H1 (cell line): ENCODE data around the gene SEMA3F. TPM values are rescaled to one million over a fixed set of nuclear protein-coding genes. Genes with fewer than 3 reads are reported as not detected.
A peak's percentile ranks its signal among the peaks of the same experiment; 100 is the strongest.

Source experiments
- CTCF ChIA-PET: fragments of 300-600 bp; sonication (Branson Sonifier 250); formaldehyde crosslinking; loops from one replicate; lab custom pipeline; 2021; ENCODE audit not compliant: partially characterized antibody; lab: Charles Lee
- POLR2A ChIA-PET: fragments of 300-600 bp; sonication (Branson Sonifier 250); formaldehyde crosslinking; loops from one replicate; lab custom pipeline; 2021; ENCODE audit warnings: inconsistent platforms; ENCODE audit not compliant: partially characterized antibody; lab: Charles Lee
- DNase-seq, 2 experiments: peaks; one replicate each; pipeline versions ENCODE4 v3.0.0 to v3.0.0-alpha.2; 2010 to 2022; ENCODE audit warnings: low spot score in 2 of 2, low read depth in 1 of 2, mixed read lengths in 1 of 2
- FAIRE-seq: peaks from 2 replicates; lab custom pipeline; 2011; peaks lifted over from hg19 to GRCh38; lab: Jason Lieb, UNC
- H2AFZ ChIP-seq: 2 replicates; pipeline ENCODE4 v1.8.1; 2012; ENCODE audit warnings: low read length, inconsistent platforms
- H2AK5ac ChIP-seq: 2 replicates; pipeline ENCODE4 v1.6.1; 2013; ENCODE audit warnings: low read depth, low read length
- H2BK120ac ChIP-seq: replicated peaks from 2 replicates; pipeline ENCODE3; 2013; ENCODE audit warnings: low read depth, low read length, inconsistent platforms
- H2BK12ac ChIP-seq: 2 replicates; pipeline ENCODE4 v1.6.1; 2013; ENCODE audit warnings: low read depth, low read length
- H2BK15ac ChIP-seq: 2 replicates; pipeline ENCODE4 v1.6.1; 2013; ENCODE audit warnings: low read length
- H2BK20ac ChIP-seq: 2 replicates; pipeline ENCODE4 v1.6.1; 2013; ENCODE audit warnings: low read length
- H2BK5ac ChIP-seq: 2 replicates; pipeline ENCODE4 v1.6.1; 2013; ENCODE audit warnings: low read depth, low read length
- H3K14ac ChIP-seq: 2 replicates; pipeline ENCODE4 v1.6.1; 2013; ENCODE audit warnings: inconsistent platforms; ENCODE audit not compliant: insufficient read length
- H3K18ac ChIP-seq: 2 replicates; pipeline ENCODE4 v1.6.1; 2013; ENCODE audit warnings: low read length; ENCODE audit errors: extremely low read depth
- H3K23ac ChIP-seq: 2 replicates; pipeline ENCODE4 v1.6.1; 2013; ENCODE audit warnings: inconsistent platforms; ENCODE audit not compliant: insufficient read length
- H3K23me2 ChIP-seq: 2 replicates; pipeline ENCODE4 v1.6.1; 2013; ENCODE audit warnings: low read depth, low read length
- H3K27ac ChIP-seq: 2 replicates; pipeline ENCODE4 v1.6.1; 2011; ENCODE audit warnings: low read depth, low read length, inconsistent platforms
- H3K27me3 ChIP-seq, 4 experiments: replicated peaks in 1 of 4; 1 replicate in 1 of 4; 2 replicates in 3 of 4; pipeline versions ENCODE4 v1.6.1 to v1.8.1; 2011 to 2013; ENCODE audit warnings: low read length in 3 of 4, mild to moderate bottlenecking in 3 of 4, inconsistent platforms in 2 of 4, mixed read lengths in 2 of 4, moderate library complexity in 1 of 4; ENCODE audit not compliant: control insufficient read depth in 3 of 4, insufficient read depth in 3 of 4; ENCODE audit errors: extremely low read depth in 1 of 4
- H3K36me3 ChIP-seq, 4 experiments: 2 replicates each; pipeline versions ENCODE4 v1.6.1 to v1.8.1; 2011 to 2013; ENCODE audit warnings: mild to moderate bottlenecking in 4 of 4, low read length in 3 of 4, moderate library complexity in 2 of 4, control low read depth in 1 of 4, inconsistent platforms in 1 of 4; ENCODE audit not compliant: insufficient read depth in 4 of 4, control insufficient read depth in 2 of 4
- H3K4ac ChIP-seq: replicated peaks from 2 replicates; pipeline ENCODE3; 2013; ENCODE audit warnings: low read length, low read depth, mixed read lengths, inconsistent platforms; ENCODE audit not compliant: insufficient read length
- H3K4me1 ChIP-seq, 4 experiments: replicated peaks in 1 of 4; 1 replicate in 1 of 4; 2 replicates in 3 of 4; pipeline versions ENCODE4 v1.6.1 to v1.8.1; 2011 to 2013; ENCODE audit warnings: low read length in 3 of 4, inconsistent platforms in 2 of 4, mixed read lengths in 1 of 4; ENCODE audit not compliant: insufficient read depth in 4 of 4, control insufficient read depth in 3 of 4
- H3K4me2 ChIP-seq, 2 experiments: 2 replicates each; pipeline versions ENCODE4 v1.6.1 to v1.8.1; 2011 to 2013; ENCODE audit warnings: low read depth in 2 of 2, low read length in 2 of 2, control low read depth in 1 of 2, inconsistent platforms in 1 of 2, mild to moderate bottlenecking in 1 of 2; ENCODE audit not compliant: insufficient read depth in 1 of 2
- H3K4me3 ChIP-seq, 4 experiments: fragments of 200-600, 300-600 bp in 1 of 4; sonication (generic), shearing (Covaris generic), sonication (Bioruptor Twin) in 1 of 4; 2 replicates each; pipeline versions ENCODE4 v1.5.1 to v1.8.1; 2011 to 2016; ENCODE audit warnings: low read length in 4 of 4, low read depth in 3 of 4, control low read depth in 2 of 4, inconsistent platforms in 2 of 4, mild to moderate bottlenecking in 2 of 4, mixed read lengths in 1 of 4, moderate library complexity in 1 of 4; ENCODE audit not compliant: insufficient read depth in 2 of 4; ENCODE audit errors: extremely low read depth in 1 of 4
- H3K56ac ChIP-seq: replicated peaks from 2 replicates; pipeline ENCODE3; 2013; ENCODE audit warnings: low read depth, mild to moderate bottlenecking, mixed read lengths, low read length, inconsistent platforms; ENCODE audit not compliant: insufficient read length
- H3K79me1 ChIP-seq: 2 replicates; pipeline ENCODE4 v1.6.1; 2013; ENCODE audit warnings: low read depth, low read length, control low read depth
- H3K79me2 ChIP-seq, 2 experiments: 2 replicates each; pipeline versions ENCODE4 v1.6.1 to v1.8.1; 2012 to 2013; ENCODE audit warnings: low read length in 2 of 2, mild to moderate bottlenecking in 2 of 2, inconsistent platforms in 1 of 2; ENCODE audit not compliant: insufficient read depth in 2 of 2, control insufficient read depth in 1 of 2
- H3K9ac ChIP-seq, 4 experiments: replicated peaks in 1 of 4; 1 replicate in 1 of 4; 2 replicates in 3 of 4; pipeline versions ENCODE4 v1.6.1 to v1.8.1; 2011 to 2013; ENCODE audit warnings: low read depth in 3 of 4, low read length in 3 of 4, control low read depth in 2 of 4, mild to moderate bottlenecking in 2 of 4, moderate library complexity in 2 of 4, inconsistent platforms in 1 of 4; ENCODE audit errors: extremely low read depth in 1 of 4
- H3K9me3 ChIP-seq, 2 experiments: 2 replicates each; pipeline versions ENCODE4 v1.6.1 to v1.8.1; 2012 to 2013; ENCODE audit warnings: mild to moderate bottlenecking in 2 of 2, moderate library complexity in 2 of 2, control low read depth in 1 of 2, inconsistent platforms in 1 of 2, low read depth in 1 of 2, low read length in 1 of 2, mixed read lengths in 1 of 2; ENCODE audit not compliant: insufficient read depth in 2 of 2
- H4K20me1 ChIP-seq, 2 experiments: replicated peaks in 1 of 2; 2 replicates each; pipeline versions ENCODE3 to v1.8.1; 2011 to 2013; ENCODE audit warnings: inconsistent platforms in 2 of 2, low read length in 2 of 2, mild to moderate bottlenecking in 1 of 2; ENCODE audit not compliant: insufficient read depth in 2 of 2, control insufficient read depth in 1 of 2
- H4K5ac ChIP-seq: 2 replicates; pipeline ENCODE4 v1.6.1; 2013; ENCODE audit warnings: low read length, low read depth, mixed read lengths, inconsistent platforms; ENCODE audit not compliant: insufficient read length
- H4K8ac ChIP-seq: 2 replicates; pipeline ENCODE4 v1.8.0; 2013; ENCODE audit warnings: mild to moderate bottlenecking, moderate library complexity, low read length, inconsistent platforms; ENCODE audit not compliant: insufficient read depth; ENCODE audit errors: extremely low read depth
- H4K91ac ChIP-seq: replicated peaks from 2 replicates; pipeline ENCODE3; 2013; ENCODE audit warnings: low read length, mixed read lengths, inconsistent platforms; ENCODE audit not compliant: insufficient read length
- KDM1A ChIP-seq: fragments of 200-600, 300-600 bp; sonication (generic); IDR thresholded peaks from 2 replicates; pipeline ENCODE4 v1.7.1; 2016; ENCODE audit warnings: mild to moderate bottlenecking, low read length, borderline replicate concordance
- WGBS, 2 experiments: shearing (Covaris generic) in 1 of 2; methylation state at CpG; one replicate each; pipeline versions ENCODE4 v1.1.6 to v1.1.7; 2013 to 2015; ENCODE audit warnings: low lambda C conversion rate in 2 of 2, mixed read lengths in 2 of 2, inconsistent platforms in 1 of 2, low coverage in 1 of 2, missing lambda C conversion rate in 1 of 2; ENCODE audit not compliant: insufficient replicate concordance in 2 of 2, insufficient coverage in 1 of 2, insufficient read length in 1 of 2; ENCODE audit errors: extremely low coverage in 1 of 2, missing lambda C conversion rate in 1 of 2; 5-methylcytosine and 5-hydroxymethylcytosine counted together
- polyA plus RNA-seq, 7 experiments: library from polyadenylated mRNA; depleted of rRNA in 3 of 7; stranded (reverse) in 5 of 7; unstranded in 2 of 7; fragments of >200 nt in 5 of 7; fragments of 200-250 nt in 2 of 7; gene quantifications; 1 replicate in 5 of 7; 2 replicates in 1 of 7; 4 replicates in 1 of 7; pipeline versions ENCODE4 v1.2.1 to v1.2.3, GENCODE V29; 2011 to 2013; ENCODE audit warnings: missing spikeins in 2 of 7, mixed read lengths in 2 of 7
- total RNA-seq: library from RNA; stranded (reverse); fragmentation: NEBNext Ultra II Directional; extraction: Animal tissue kit (Norgen Biotek cat#: 25700); gene quantifications from 2 replicates; pipeline ENCODE4 v1.2.1, GENCODE V29; 2021

Gene SEMA3F
- total and polyA plus RNA-seq, 2 of the 8 experiments (the other 6 are each of a cell fraction or from before 2014, with no cell fraction given) = 20.3 to 37.0 TPM

GRCh38 chr3:50167841-50168209 lies 12.7 kb downstream of the SEMA3F start:
- no peak overlapping the region; a peak in 1 of 4 replicates for H3K4me2 ChIP-seq
- no peak overlapping the region for H2BK12ac ChIP-seq
- H3K18ac ChIP-seq = no peak overlapping the region
- H2BK5ac ChIP-seq = peak overlapping the region; percentile 87; the same call in 1 of the 2 replicates
- no peak for FAIRE-seq
- H4K91ac ChIP-seq = no peak overlapping the region
- no peak overlapping the region for H3K4me3 ChIP-seq
- no peak overlapping the region for H3K56ac ChIP-seq
- H2BK20ac ChIP-seq = no peak overlapping the region; the same call in 1 of the 2 replicates
- H2BK15ac ChIP-seq = no peak overlapping the region
- no peak overlapping the region for H2AK5ac ChIP-seq
- no peaks in the 10 kb centered on the region for H3K27me3 ChIP-seq
- no peak overlapping the region; the same call in 1 of the 2 replicates for H3K27ac ChIP-seq
- no peak overlapping the region for H3K14ac ChIP-seq
- H3K36me3 ChIP-seq = peaks cover 0 to 8% (median under 1%) of the 10 kb centered on the region in 4 experiments; a peak in 1 of 8 replicates
- H3K79me1 ChIP-seq = peaks cover 27% of the 10 kb centered on the region
- H2AFZ ChIP-seq = no peak overlapping the region
- H4K20me1 ChIP-seq = peaks cover 6 to 18% of the 10 kb centered on the region in 2 experiments
- peaks cover 0 to 20% of the 10 kb centered on the region in 2 experiments; a peak in 2 of 4 replicates for H3K79me2 ChIP-seq
- H4K8ac ChIP-seq = no peak overlapping the region
- no peak overlapping the region for H3K23ac ChIP-seq
- no peak overlapping the region for H2BK120ac ChIP-seq
- no peak overlapping the region for H3K9ac ChIP-seq
- no peaks in the 10 kb centered on the region for H3K9me3 ChIP-seq
- H4K5ac ChIP-seq = no peak overlapping the region
- H3K4me1 ChIP-seq = peaks cover 0 to 28% (median 20%) of the 10 kb centered on the region in 4 experiments; a peak in 6 of 7 replicates
- no peaks in the 10 kb centered on the region for H3K23me2 ChIP-seq
- CTCF ChIA-PET = interaction anchor here (0.6 to 25.0 kb wide), 5 partner anchors 23 to 79 kb away, joined by 3 to 299 read pairs (median 7); partner anchors contain the start of gene GNAT1
- POLR2A ChIA-PET = interaction anchor here (0.7 to 3.3 kb wide), 5 partner anchors 9 to 47 kb away, joined by 3 to 19 read pairs (median 7); no protein-coding TSS in a partner anchor
- H3K4ac ChIP-seq = no peak overlapping the region
- no peak for DNase-seq
- WGBS, 2 experiments = 90% methylated on average over 7 of the region's 7 CpGs; no CpG with 5 or more reads in 1 of the 2 experiments
- no peak for TF ChIP-seq KDM1A
